HCT116 (cell line): ENCODE measurements around the gene KRT12. TPM values are rescaled to one million over a fixed set of nuclear protein-coding genes. Genes with fewer than 3 reads are reported as not detected.

ENCODE experiments used
- ATF3 ChIP-seq: IDR thresholded peaks from 2 replicates; pipeline ENCODE4 v1.6.1; 2012
- CEBPB ChIP-seq: IDR thresholded peaks from 2 replicates; pipeline ENCODE4 v1.6.1; 2012; ENCODE audit warnings: low read depth
- ELF1 ChIP-seq: IDR thresholded peaks from 2 replicates; pipeline ENCODE4 v1.6.1; 2012; ENCODE audit warnings: low read depth, borderline replicate concordance
- EZH2 ChIP-seq: fragments of 200-600 bp; sonication (generic); IDR thresholded peaks from 2 replicates; pipeline ENCODE4 v1.6.1; 2017; ENCODE audit warnings: antibody characterized with exemption, mixed run types
- EZH2phosphoT487 ChIP-seq: fragments of 200-600 bp; IDR thresholded peaks from 2 replicates; pipeline ENCODE4 v1.6.1; 2018; ENCODE audit warnings: antibody characterized with exemption, borderline replicate concordance
- FOSL1 ChIP-seq: IDR thresholded peaks from 2 replicates; pipeline ENCODE4 v1.6.1; 2012; ENCODE audit warnings: low read depth
- POLR2A ChIP-seq: IDR thresholded peaks from 2 replicates; pipeline ENCODE4 v1.7.0; 2011; ENCODE audit warnings: borderline replicate concordance; ENCODE audit not compliant: insufficient read depth, insufficient read length; ENCODE audit errors: extremely low read depth
- SP1 ChIP-seq: IDR thresholded peaks from 2 replicates; pipeline ENCODE4 v1.6.1; 2012; ENCODE audit warnings: low read depth
- SRF ChIP-seq: IDR thresholded peaks from 2 replicates; pipeline ENCODE4 v1.6.1; 2012; ENCODE audit warnings: low read depth
- TCF7L2 ChIP-seq: IDR thresholded peaks from 2 replicates; pipeline ENCODE4 v1.7.0; 2011; ENCODE audit warnings: borderline replicate concordance, inconsistent platforms; ENCODE audit not compliant: insufficient read depth, insufficient read length; ENCODE audit errors: extremely low read depth
- YY1 ChIP-seq: IDR thresholded peaks from 2 replicates; pipeline ENCODE4 v1.6.1; 2011; ENCODE audit warnings: low read length, low read depth, moderate library complexity, mild to moderate bottlenecking; ENCODE audit not compliant: insufficient replicate concordance; ENCODE audit errors: extremely low read depth
- total RNA-seq: library from RNA; stranded (reverse); gene quantifications from one replicate; pipeline ENCODE4 v1.2.1, GENCODE V29; 2021; ENCODE audit not compliant: unreplicated experiment
- TF ChIP-seq, protein P1 (sequence below), 3 experiments: fragments of 200-600 bp in 1 of 3; sonication (generic) in 1 of 3; IDR thresholded peaks in 2 of 3; conservative IDR thresholded peaks in 1 of 3; 2 replicates each; pipeline ENCODE4 v1.5.1; 2012 to 2017; ENCODE audit warnings: low read depth in 2 of 3, low read length in 2 of 3, antibody characterized with exemption in 1 of 3, borderline replicate concordance in 1 of 3, control low read depth in 1 of 3, mild to moderate bottlenecking in 1 of 3, mixed read lengths in 1 of 3, mixed run types in 1 of 3, moderate library complexity in 1 of 3; ENCODE audit not compliant: insufficient read depth in 1 of 3
- TF ChIP-seq, protein P2 (sequence below): IDR thresholded peaks from 2 replicates; pipeline ENCODE4 v1.6.1; 2012

Gene KRT12
- total RNA-seq, 1 experiment from 2014 or later, result not detected

GRCh38 chr17:40915199-40915661, 48.2 kb upstream of the KRT12 start (continued):
- TF ChIP-seq YY1 (no peak), SP1 (peak; percentile 98), ATF3 (peak; percentile 92; the same call in 1 of the 2 replicates), FOSL1 (peak; percentile 94), EZH2 (no peak), TCF7L2 (peak; percentile 56), SRF (peak; percentile 83), EZH2phosphoT487 (no peak), POLR2A (no peak), ELF1 (no peak), CEBPB (peak; percentile 98)
- TF ChIP-seq, protein P1, sequence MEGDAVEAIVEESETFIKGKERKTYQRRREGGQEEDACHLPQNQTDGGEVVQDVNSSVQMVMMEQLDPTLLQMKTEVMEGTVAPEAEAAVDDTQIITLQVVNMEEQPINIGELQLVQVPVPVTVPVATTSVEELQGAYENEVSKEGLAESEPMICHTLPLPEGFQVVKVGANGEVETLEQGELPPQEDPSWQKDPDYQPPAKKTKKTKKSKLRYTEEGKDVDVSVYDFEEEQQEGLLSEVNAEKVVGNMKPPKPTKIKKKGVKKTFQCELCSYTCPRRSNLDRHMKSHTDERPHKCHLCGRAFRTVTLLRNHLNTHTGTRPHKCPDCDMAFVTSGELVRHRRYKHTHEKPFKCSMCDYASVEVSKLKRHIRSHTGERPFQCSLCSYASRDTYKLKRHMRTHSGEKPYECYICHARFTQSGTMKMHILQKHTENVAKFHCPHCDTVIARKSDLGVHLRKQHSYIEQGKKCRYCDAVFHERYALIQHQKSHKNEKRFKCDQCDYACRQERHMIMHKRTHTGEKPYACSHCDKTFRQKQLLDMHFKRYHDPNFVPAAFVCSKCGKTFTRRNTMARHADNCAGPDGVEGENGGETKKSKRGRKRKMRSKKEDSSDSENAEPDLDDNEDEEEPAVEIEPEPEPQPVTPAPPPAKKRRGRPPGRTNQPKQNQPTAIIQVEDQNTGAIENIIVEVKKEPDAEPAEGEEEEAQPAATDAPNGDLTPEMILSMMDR (IDR thresholded peaks at IDR 0.05 in 2 of 3, conservative IDR thresholded peaks at IDR 0.05 in 1 of 3; ENCODE audit: borderline replicate concordance in 1 of 3, insufficient read depth in 1 of 3, low read depth in 2 of 3, low read length in 2 of 3), result no peak
- TF ChIP-seq, protein P2, sequence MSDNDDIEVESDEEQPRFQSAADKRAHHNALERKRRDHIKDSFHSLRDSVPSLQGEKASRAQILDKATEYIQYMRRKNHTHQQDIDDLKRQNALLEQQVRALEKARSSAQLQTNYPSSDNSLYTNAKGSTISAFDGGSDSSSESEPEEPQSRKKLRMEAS, result peak; percentile 67
